GM12878 (cell line): ENCODE results near the gene TRPM1. TPM values are rescaled to one million over a fixed set of nuclear protein-coding genes. Genes with fewer than 3 reads are reported as not detected.

ENCODE experiments used
- ATAC-seq: fragments of 200-7000 bp; cut with Tn5 transposase; 3 replicates; pipeline ENCODE4 v1.9.1; 2020; ENCODE audit warnings: mild to moderate bottlenecking, moderate library complexity
- BruUV-seq: library from RNA; stranded (reverse); fragments of 400-500 nt; replicated peaks from 2 replicates; lab custom pipeline; 2021; lab: Mats Ljungman, UMichigan
- CTCF ChIA-PET: fragments of 300-600 bp; sonication (Branson Sonifier 250); formaldehyde crosslinking; extraction: SDS; loops from one replicate; lab custom pipeline; 2021; ENCODE audit warnings: inconsistent platforms; lab: Yijun Ruan, JAX
- POLR2A ChIA-PET: fragments of 350-600 bp; formaldehyde crosslinking; extraction: SDS; loops from one replicate; lab custom pipeline; 2021; ENCODE audit warnings: inconsistent platforms; lab: Charles Lee
- RAD21 ChIA-PET: fragments of 300-600 bp; sonication (Branson Sonifier 250); formaldehyde crosslinking; loops from one replicate; lab custom pipeline; 2023; ENCODE audit warnings: antibody characterized with exemption; ENCODE audit not compliant: unreplicated experiment; lab: Charles Lee
- SMC1A ChIA-PET: fragments of 300-600 bp; sonication (Branson Sonifier 250); formaldehyde crosslinking; loops from one replicate; lab custom pipeline; 2023; ENCODE audit not compliant: unreplicated experiment, uncharacterized antibody; lab: Charles Lee
- DNase-seq: peaks from one replicate; pipeline ENCODE4 v3.0.0-alpha.2; 2011; ENCODE audit warnings: low read depth, low spot score
- FAIRE-seq: peaks from 3 replicates; lab custom pipeline; 2011; peaks lifted over from hg19 to GRCh38; lab: Jason Lieb, UNC
- H2AFZ ChIP-seq: 2 replicates; pipeline ENCODE4 v1.6.0; 2011; ENCODE audit warnings: low read depth, low read length, control low read depth; ENCODE audit not compliant: control insufficient read depth
- H3K27ac ChIP-seq: 2 replicates; pipeline ENCODE4 v1.5.1; 2011; ENCODE audit warnings: control low read depth; ENCODE audit not compliant: control insufficient read depth, insufficient read depth
- H3K27me3 ChIP-seq, 2 experiments: replicated peaks in 1 of 2; 2 replicates each; pipeline versions ENCODE4 v1.6.0 to v1.6.1; 2011; ENCODE audit warnings: low read length in 1 of 2; ENCODE audit not compliant: control insufficient read depth in 2 of 2, insufficient read depth in 2 of 2
- H3K36me3 ChIP-seq, 2 experiments: 2 replicates each; pipeline ENCODE4 v1.5.1; 2011; ENCODE audit warnings: low read length in 1 of 2; ENCODE audit not compliant: control insufficient read depth in 2 of 2, insufficient read depth in 2 of 2
- H3K4me1 ChIP-seq: 2 replicates; pipeline ENCODE4 v1.6.1; 2011; ENCODE audit warnings: mild to moderate bottlenecking, low read length, moderate library complexity, mixed read lengths; ENCODE audit not compliant: control insufficient read depth, insufficient read depth
- H3K4me2 ChIP-seq: 2 replicates; pipeline ENCODE4 v1.6.0; 2011; ENCODE audit warnings: control low read depth; ENCODE audit not compliant: control insufficient read depth, insufficient read depth
- H3K4me3 ChIP-seq: fragments of 200-600 bp; sonication (generic); 2 replicates; pipeline ENCODE4 v1.5.1; 2016
- H3K79me2 ChIP-seq: 2 replicates; pipeline ENCODE4 v1.6.0; 2011; ENCODE audit warnings: low read length; ENCODE audit not compliant: control insufficient read depth, insufficient read depth
- H3K9ac ChIP-seq: 2 replicates; pipeline ENCODE4 v1.8.0; 2011; ENCODE audit warnings: low read length, control low read depth, mixed read lengths; ENCODE audit not compliant: control insufficient read depth, insufficient read depth
- H3K9me3 ChIP-seq: replicated peaks from 3 replicates; pipeline ENCODE4 v1.5.1; 2011; ENCODE audit warnings: mild to moderate bottlenecking, low read length; ENCODE audit not compliant: control insufficient read depth, insufficient read depth
- H4K20me1 ChIP-seq: 2 replicates; pipeline ENCODE4 v1.6.0; 2011; ENCODE audit not compliant: control insufficient read depth, insufficient read depth
- BRCA1 ChIP-seq: IDR thresholded peaks from 2 replicates; pipeline ENCODE4 v1.6.1; 2011; ENCODE audit warnings: low read depth, low read length, improper control_type of control experiment
- NR2C2 ChIP-seq: IDR thresholded peaks from 2 replicates; pipeline ENCODE4 v1.6.1; 2011; ENCODE audit warnings: borderline replicate concordance, low read depth; ENCODE audit not compliant: control insufficient read depth, insufficient read length
- POLR2AphosphoS5 ChIP-seq: IDR thresholded peaks from 2 replicates; pipeline ENCODE4 v1.6.1; 2011; ENCODE audit warnings: mild to moderate bottlenecking, low read length, inconsistent platforms
- WRNIP1 ChIP-seq: IDR thresholded peaks from 2 replicates; pipeline ENCODE4 v1.6.1; 2011; ENCODE audit warnings: low read depth, low read length, improper control_type of control experiment, borderline replicate concordance
- YBX1 ChIP-seq: fragments of 450-650 bp; IDR thresholded peaks from 2 replicates; pipeline ENCODE4 v1.6.1; 2016; ENCODE audit warnings: antibody characterized with exemption
- ZNF217 ChIP-seq: fragments of 450-650 bp; IDR thresholded peaks from 2 replicates; pipeline ENCODE4 v1.6.1; 2017; ENCODE audit warnings: antibody characterized with exemption, mild to moderate bottlenecking
- WGBS: methylation state at CpG from one replicate; pipeline ENCODE4 v1.1.6; 2016; ENCODE audit warnings: low lambda C conversion rate; ENCODE audit not compliant: insufficient replicate concordance, insufficient coverage; ENCODE audit errors: missing lambda C conversion rate; 5-methylcytosine and 5-hydroxymethylcytosine counted together
- in situ Hi-C: fragments of 300-500 bp; cut with MboI; formaldehyde crosslinking; loops from 9 replicates; pipeline ENCODE4 v1.14.3; 2018; ENCODE audit warnings: mixed read lengths
- intact Hi-C: fragments of 100-400 bp; cut with micrococcal nuclease; formaldehyde crosslinking; loops from one replicate; pipeline ENCODE4 v1.14.2; 2022; ENCODE audit not compliant: unreplicated experiment
- polyA plus RNA-seq, 11 experiments: library from polyadenylated mRNA; depleted of rRNA in 4 of 11; unstranded in 6 of 11; stranded (reverse) in 5 of 11; fragments of >200 nt; fragmentation: Nextera tagmentation in 4 of 11; fragmentation: Illumina TruSeq in 1 of 11; extraction: Ambion mirVana in 4 of 11; extraction: Trizol in 1 of 11; gene quantifications; 1 replicate in 1 of 11; 2 replicates in 10 of 11; pipeline versions ENCODE4 v1.2.1 to v1.2.3, GENCODE V29; 2011 to 2016; ENCODE audit warnings: inconsistent platforms in 2 of 11, missing spikeins in 2 of 11, low read depth in 1 of 11
- total RNA-seq, 4 experiments: library from RNA; depleted of rRNA in 3 of 4; stranded (reverse); fragments of >200 nt in 3 of 4; fragmentation: Illumina TruSeq in 1 of 4; extraction: Trizol in 1 of 4; gene quantifications; 2 replicates each; pipeline versions ENCODE4 v1.2.1 to v1.2.3, GENCODE V29; 2013 to 2021
- TF ChIP-seq, protein P1 (sequence below), 3 experiments: IDR thresholded peaks in 2 of 3; conservative IDR thresholded peaks in 1 of 3; 2 replicates each; pipeline ENCODE4 v1.5.1; 2011; ENCODE audit warnings: low read depth in 3 of 3, low read length in 3 of 3, mild to moderate bottlenecking in 3 of 3, control low read depth in 2 of 3, moderate library complexity in 2 of 3, inconsistent platforms in 1 of 3, mixed read lengths in 1 of 3; ENCODE audit not compliant: control insufficient read depth in 2 of 3, insufficient read depth in 1 of 3; ENCODE audit errors: extremely low read depth in 1 of 3

The TRPM1 gene
- total and polyA plus RNA-seq, 10 of the 15 experiments (the other 5 are each of a cell fraction or from before 2014, with no cell fraction given): 0.01 to 0.10 (median 0.05) TPM; not detected in 4

DNA sequence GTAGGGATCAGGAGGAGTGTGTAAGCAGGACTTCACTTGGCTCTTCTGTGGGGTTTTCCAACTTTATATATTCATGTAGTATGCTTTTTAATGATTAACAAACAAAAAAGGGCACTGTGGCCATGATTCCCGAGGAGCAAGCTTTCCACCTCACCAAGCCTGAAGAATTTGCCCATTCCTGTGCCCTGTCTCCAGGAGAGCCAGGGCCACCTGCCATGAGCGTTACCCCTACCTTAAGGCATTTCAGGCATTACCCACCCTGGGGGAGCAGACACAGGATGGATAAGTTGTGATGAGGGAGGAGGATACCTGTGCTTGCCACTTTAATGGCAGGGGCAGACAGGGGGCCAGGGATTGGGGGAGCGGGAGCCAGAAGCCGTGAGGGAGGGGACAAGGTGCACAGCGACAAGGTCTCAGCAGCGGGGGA, 3.0 kb downstream of the TRPM1 start:
- RAD21 ChIA-PET: no interaction called here
- CTCF ChIA-PET: interaction anchor here (1.0 to 2.5 kb wide), 3 partner anchors 31 to 204 kb away, joined by 3 to 7 read pairs (median 3); no protein-coding TSS in a partner anchor
- no peak for DNase-seq
- BruUV-seq: no TSS peak
- no peak overlapping the region for H2AFZ ChIP-seq
- no peaks in the 10 kb centered on the region for H3K79me2 ChIP-seq
- SMC1A ChIA-PET: no interaction called here
- 0 out of 2 replicates have a peak, but pooled peaks cover 6% of the 10 kb centered on the region for H3K4me1 ChIP-seq
- TF ChIP-seq WRNIP1: no peak
- TF ChIP-seq POLR2AphosphoS5: no peak
- TF ChIP-seq, protein P1, sequence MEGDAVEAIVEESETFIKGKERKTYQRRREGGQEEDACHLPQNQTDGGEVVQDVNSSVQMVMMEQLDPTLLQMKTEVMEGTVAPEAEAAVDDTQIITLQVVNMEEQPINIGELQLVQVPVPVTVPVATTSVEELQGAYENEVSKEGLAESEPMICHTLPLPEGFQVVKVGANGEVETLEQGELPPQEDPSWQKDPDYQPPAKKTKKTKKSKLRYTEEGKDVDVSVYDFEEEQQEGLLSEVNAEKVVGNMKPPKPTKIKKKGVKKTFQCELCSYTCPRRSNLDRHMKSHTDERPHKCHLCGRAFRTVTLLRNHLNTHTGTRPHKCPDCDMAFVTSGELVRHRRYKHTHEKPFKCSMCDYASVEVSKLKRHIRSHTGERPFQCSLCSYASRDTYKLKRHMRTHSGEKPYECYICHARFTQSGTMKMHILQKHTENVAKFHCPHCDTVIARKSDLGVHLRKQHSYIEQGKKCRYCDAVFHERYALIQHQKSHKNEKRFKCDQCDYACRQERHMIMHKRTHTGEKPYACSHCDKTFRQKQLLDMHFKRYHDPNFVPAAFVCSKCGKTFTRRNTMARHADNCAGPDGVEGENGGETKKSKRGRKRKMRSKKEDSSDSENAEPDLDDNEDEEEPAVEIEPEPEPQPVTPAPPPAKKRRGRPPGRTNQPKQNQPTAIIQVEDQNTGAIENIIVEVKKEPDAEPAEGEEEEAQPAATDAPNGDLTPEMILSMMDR (IDR thresholded peaks at IDR 0.05 in 2 of 3, conservative IDR thresholded peaks at IDR 0.05 in 1 of 3; ENCODE audit: control insufficient read depth in 2 of 3, extremely low read depth in 1 of 3, insufficient read depth in 1 of 3, low read depth in 3 of 3, low read length in 3 of 3): no peak
- ATAC-seq: no peak
- H3K9me3 ChIP-seq: no peaks in the 10 kb centered on the region
- no peaks in the 10 kb centered on the region for H3K36me3 ChIP-seq
- 74% methylated on average over 6 of the region's 6 CpGs for WGBS
- H3K27ac ChIP-seq: no peak overlapping the region
- no peak overlapping the region for H3K9ac ChIP-seq
- no peaks in the 10 kb centered on the region for H4K20me1 ChIP-seq
- FAIRE-seq: no peak
- H3K27me3 ChIP-seq: no peaks in the 10 kb centered on the region
- H3K4me3 ChIP-seq: no peak overlapping the region
- intact Hi-C loops (no loop called here), in situ Hi-C loops (no loop called here)
- no peak overlapping the region for H3K4me2 ChIP-seq
- POLR2A ChIA-PET: no interaction called here

DNA sequence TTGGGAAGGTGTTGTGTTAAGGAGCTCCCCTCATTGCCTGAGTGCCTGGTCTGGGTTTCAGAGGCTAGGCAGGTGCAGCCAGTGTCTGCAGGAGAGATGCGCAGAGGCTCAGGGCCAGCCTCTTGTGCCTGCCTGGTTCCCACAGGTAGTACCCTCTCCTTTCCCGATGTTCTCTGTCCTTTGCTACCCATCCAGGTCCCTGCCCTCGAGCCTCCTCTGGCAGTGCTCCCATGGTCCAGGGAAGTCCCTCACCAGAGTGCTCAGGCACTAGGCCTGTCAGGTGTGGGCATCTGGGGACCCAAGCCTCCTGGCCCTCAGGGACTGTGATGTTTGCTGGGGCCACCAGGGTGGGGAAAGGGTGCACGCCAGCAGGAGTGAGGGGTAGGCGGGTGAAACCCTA, 5.0 kb downstream of the TRPM1 start:
- intact Hi-C loops (no loop called here), in situ Hi-C loops (no loop called here)

More for the DNA sequence above, 5.0 kb downstream of the TRPM1 start:
- no peaks in the 10 kb centered on the region for H3K27me3 ChIP-seq
- H3K79me2 ChIP-seq: no peaks in the 10 kb centered on the region
- no peaks in the 10 kb centered on the region for H3K36me3 ChIP-seq
- TF ChIP-seq BRCA1 (no peak), ZNF217 (no peak), YBX1 (no peak), NR2C2 (no peak)
- ChIA-PET RAD21 (no interaction called here), POLR2A (no interaction called here), CTCF (interaction anchor here (0.9 kb wide), 1 partner anchor 237 kb away, joined by 3 read pairs; no protein-coding TSS in a partner anchor), SMC1A (no interaction called here)
- WGBS: 76% methylated on average over 5 of the region's 5 CpGs
- BruUV-seq: no TSS peak
- DNase-seq (no peak), ATAC-seq (no peak; the same call in 2 of the 3 replicates), FAIRE-seq (no peak)
- no peak overlapping the region for H3K4me3 ChIP-seq
- H4K20me1 ChIP-seq: no peaks in the 10 kb centered on the region
- no peak overlapping the region for H2AFZ ChIP-seq
- H3K4me2 ChIP-seq: no peak overlapping the region
- no peak overlapping the region for H3K27ac ChIP-seq
- no peak overlapping the region for H3K9ac ChIP-seq
- H3K9me3 ChIP-seq: no peaks in the 10 kb centered on the region
- 0 out of 2 replicates have a peak, but pooled peaks cover 6% of the 10 kb centered on the region for H3K4me1 ChIP-seq
